Measurements from ENCODE around the gene ADCY4.

Gene ADCY4

DNA sequence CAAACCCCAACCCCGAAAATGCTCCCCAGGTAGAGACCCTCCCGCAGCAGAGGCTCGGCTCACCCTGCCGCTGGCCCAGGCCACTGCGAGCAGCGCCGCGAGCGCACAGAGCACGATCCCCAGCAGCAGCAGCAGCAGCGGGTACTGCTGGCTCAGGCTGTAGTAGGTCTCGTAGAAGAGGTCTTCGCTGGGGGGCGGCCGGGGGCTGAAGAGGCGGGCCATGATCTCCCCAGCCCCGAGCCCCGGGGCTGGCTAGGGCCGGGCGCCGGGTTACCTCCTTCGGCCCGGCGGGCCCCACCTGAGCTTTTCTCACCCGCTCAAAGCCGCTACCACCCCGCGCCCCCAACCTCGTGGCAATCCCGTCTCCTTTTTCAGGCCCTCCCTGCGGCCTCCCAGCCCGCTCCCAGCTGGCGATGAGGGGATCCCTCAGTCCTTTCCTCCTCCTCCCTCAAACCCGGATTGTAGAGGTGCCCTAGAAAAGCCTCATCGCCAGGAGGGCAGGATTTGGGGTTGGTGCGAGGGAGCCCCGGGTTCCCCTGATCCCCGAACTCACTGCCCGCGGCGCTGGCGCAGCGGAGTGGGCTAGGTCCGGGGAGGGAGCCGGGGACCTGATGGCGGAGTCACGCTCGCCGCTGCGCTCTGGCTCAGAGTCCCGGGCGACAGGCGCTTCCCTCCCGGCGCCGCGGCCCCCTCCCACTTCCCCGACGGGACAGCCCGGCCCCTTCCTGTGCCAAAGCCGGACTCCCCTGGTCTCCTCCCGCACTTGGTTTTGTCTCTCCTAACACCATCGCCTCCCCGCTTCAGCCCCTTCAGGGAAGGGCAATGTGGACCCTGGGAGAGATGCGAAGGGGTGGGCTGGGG, at the start of gene ADCY4:
TSS of gene ADCY4 (minus strand) at position 641 of the 861 bp plus-strand sequence. CDS start at position 222, 419 bp downstream.
- Mint-ChIP-seq H3K27ac (no peak within 1 kb of the TSS), H3K36me3 (ENCODE audit: low read depth) (no peaks in the 10 kb centered on the region), H3K9me3 (no peaks in the 10 kb centered on the region), H3K27me3 (ENCODE audit: low read depth, poor library complexity) (peaks cover 95% of the 10 kb centered on the region), H3K4me1 (peaks cover 64% of the 10 kb centered on the region), H3K4me3 (peak within 1 kb of the TSS; percentile 80)
- TF ChIP-seq, protein P1, sequence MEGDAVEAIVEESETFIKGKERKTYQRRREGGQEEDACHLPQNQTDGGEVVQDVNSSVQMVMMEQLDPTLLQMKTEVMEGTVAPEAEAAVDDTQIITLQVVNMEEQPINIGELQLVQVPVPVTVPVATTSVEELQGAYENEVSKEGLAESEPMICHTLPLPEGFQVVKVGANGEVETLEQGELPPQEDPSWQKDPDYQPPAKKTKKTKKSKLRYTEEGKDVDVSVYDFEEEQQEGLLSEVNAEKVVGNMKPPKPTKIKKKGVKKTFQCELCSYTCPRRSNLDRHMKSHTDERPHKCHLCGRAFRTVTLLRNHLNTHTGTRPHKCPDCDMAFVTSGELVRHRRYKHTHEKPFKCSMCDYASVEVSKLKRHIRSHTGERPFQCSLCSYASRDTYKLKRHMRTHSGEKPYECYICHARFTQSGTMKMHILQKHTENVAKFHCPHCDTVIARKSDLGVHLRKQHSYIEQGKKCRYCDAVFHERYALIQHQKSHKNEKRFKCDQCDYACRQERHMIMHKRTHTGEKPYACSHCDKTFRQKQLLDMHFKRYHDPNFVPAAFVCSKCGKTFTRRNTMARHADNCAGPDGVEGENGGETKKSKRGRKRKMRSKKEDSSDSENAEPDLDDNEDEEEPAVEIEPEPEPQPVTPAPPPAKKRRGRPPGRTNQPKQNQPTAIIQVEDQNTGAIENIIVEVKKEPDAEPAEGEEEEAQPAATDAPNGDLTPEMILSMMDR (IDR thresholded peaks at IDR 0.05): no peak
- DNase-seq: peak; percentile 60

DNA sequence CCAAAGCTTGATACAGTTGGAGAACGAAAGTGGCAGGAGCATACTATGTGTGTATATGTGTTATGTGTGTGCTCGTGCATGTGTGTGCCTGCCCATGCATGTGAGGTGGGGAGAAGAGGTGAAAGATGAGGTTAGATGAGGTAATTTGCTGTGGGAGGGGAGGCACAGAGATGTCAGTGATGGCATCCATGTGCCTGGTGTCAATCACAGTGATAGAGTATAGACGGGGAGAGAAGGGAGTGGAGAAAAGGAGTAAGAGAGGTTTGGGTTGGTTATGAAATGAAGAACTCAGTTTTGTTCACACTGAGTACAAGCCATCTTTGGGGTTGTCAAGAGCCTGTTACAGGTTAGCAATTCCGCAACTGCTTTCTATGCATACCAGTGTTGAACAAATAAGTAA, 49.3 kb upstream of the ADCY4 start:
- H3K27me3 Mint-ChIP-seq (ENCODE audit: low read depth, poor library complexity): peaks cover 3% of the 10 kb centered on the region
- no peak for DNase-seq
- peaks cover 72% of the 10 kb centered on the region for H3K4me1 Mint-ChIP-seq
- H3K4me3 Mint-ChIP-seq: no peak overlapping the region
- no peaks in the 10 kb centered on the region for H3K9me3 Mint-ChIP-seq
- TF ChIP-seq, protein P1 (IDR thresholded peaks at IDR 0.05): no peak
- H3K36me3 Mint-ChIP-seq (ENCODE audit: low read depth): no peaks in the 10 kb centered on the region
- H3K27ac Mint-ChIP-seq: no peak overlapping the region

DNA sequence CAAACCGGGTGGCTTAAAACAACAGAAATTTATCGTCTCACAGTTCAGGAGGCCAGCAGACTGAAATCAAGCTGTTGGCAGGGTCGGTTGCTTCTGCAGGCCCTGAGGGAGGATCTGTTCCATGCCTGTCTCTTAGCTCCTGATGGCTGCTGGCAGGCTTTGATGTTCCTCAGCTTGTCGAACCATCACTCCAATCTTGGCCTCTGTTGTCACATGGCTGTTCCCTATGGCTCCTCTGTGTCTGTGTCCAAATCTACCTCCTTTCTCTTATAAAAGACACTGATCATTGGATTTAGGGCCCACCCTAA, 47.1 kb upstream of the ADCY4 start:
- Mint-ChIP-seq H3K27ac (peak overlapping the region; percentile 72), H3K4me3 (no peak overlapping the region), H3K4me1 (peaks cover 74% of the 10 kb centered on the region), H3K36me3 (ENCODE audit: low read depth) (peaks cover 3% of the 10 kb centered on the region), H3K9me3 (no peaks in the 10 kb centered on the region), H3K27me3 (ENCODE audit: low read depth, poor library complexity) (peaks cover 3% of the 10 kb centered on the region)
- TF ChIP-seq, protein P1 (IDR thresholded peaks at IDR 0.05): no peak
- DNase-seq: no peak

DNA sequence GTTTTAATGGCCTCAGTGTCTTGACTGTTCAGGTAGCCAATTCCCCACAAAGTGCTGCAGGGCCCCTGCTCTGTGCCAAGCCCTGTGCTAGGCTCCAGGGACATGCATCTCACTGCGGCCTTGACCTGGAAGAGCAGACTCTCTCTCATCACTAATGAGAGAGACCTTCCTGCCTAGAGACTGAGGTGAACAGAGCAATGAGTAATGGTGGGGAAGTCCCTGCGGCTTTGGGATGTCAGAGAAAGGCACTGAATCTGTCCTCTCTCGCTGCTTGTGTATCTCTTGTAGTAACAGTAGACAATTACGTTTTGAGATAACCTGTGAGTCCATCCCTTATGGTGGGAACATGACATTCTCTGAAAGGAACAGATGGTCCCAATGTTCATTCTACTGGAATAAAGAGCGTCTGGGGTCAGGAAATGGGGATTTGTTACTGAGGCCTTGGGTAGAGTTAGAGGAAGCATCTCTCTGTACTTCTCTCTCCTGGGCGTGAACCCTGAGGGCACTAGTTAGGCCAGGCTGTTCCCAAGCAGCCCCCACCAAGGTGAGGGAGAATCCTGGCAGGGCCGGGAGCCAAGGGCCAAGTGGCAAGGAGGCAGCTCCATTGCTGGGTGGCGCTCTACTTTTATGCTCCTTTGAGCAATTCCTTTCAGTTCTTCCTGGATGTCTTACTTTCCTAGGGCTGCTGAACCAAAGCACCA, 46.6 kb upstream of the ADCY4 start:
- TF ChIP-seq, protein P1 (IDR thresholded peaks at IDR 0.05): no peak
- Mint-ChIP-seq H3K9me3 (no peaks in the 10 kb centered on the region), H3K4me3 (no peak overlapping the region), H3K4me1 (peaks cover 74% of the 10 kb centered on the region), H3K27ac (peak overlapping the region; percentile 72), H3K36me3 (ENCODE audit: low read depth) (peaks cover 8% of the 10 kb centered on the region), H3K27me3 (ENCODE audit: low read depth, poor library complexity) (peaks cover 3% of the 10 kb centered on the region)
- DNase-seq: no peak

DNA sequence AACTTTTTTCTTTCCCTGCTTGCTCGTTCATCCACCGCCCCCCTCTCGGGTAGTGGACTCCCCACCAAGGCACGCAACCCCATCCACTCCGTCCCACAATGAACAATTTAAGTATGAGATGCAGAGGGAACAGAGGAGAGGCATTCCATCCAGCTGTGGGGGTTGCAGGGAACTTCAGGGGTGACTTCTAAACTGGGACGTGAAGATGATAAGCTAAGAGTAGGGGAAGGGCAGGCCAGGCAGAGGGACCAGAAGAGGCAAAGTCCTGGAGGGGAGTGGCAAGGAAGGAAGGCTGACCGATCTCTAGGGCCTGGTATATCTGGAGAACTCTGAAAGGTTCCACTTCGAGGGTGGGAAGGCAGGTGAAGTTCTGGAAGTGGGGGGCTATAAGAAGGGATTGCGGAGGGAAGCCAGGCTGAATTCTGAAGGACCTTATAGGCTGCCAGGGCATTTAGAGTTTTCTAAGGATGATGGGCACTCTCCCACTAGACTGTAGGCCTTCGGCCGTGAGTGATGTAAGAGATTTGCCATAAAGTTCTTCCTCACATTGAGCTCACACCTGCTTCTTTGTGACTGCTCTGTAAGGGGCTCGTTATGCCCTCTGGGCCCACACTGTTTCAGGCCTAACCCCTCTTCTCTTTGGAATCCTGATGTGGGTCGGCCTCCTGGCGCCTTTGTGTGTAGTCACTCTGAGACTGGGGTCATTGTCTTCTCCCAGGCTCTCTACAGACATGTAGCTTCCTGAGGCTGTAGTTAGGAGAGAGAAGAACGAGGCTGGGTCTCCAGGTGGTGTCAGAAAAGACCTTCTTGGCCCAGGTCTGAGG, 45.2 kb upstream of the ADCY4 start:
- no peak overlapping the region for H3K4me3 Mint-ChIP-seq
- peak overlapping the region; percentile 39 for H3K27ac Mint-ChIP-seq
- peaks cover 18% of the 10 kb centered on the region for H3K36me3 Mint-ChIP-seq (ENCODE audit: low read depth)
- no peaks in the 10 kb centered on the region for H3K27me3 Mint-ChIP-seq (ENCODE audit: low read depth, poor library complexity)
- H3K4me1 Mint-ChIP-seq: peaks cover 79% of the 10 kb centered on the region
- H3K9me3 Mint-ChIP-seq: no peaks in the 10 kb centered on the region
- TF ChIP-seq, protein P1 (IDR thresholded peaks at IDR 0.05): no peak
- no peak for DNase-seq

All from nephron progenitor cell (in vitro differentiated cells).